Heart left ventricle (tissue), 13 donors: Measurements from ENCODE around the gene REPIN1.

Source experiments
- POLR2A ChIP-seq, 2 donors: fragments of 450-650 bp; IDR thresholded peaks; one replicate each; pipeline ENCODE4 v1.6.1; 2017; ENCODE audit warnings: antibody characterized with exemption in 2 of 2, mild to moderate bottlenecking in 2 of 2, moderate library complexity in 2 of 2
- TF ChIP-seq, protein P1 (sequence below), 12 donors: fragments of 200-600 bp; sonication (generic) in 4 of 12; IDR thresholded peaks; one replicate each; pipeline versions ENCODE4 v1.5.0 to v1.8.0; 2018 to 2022; ENCODE audit warnings: antibody characterized with exemption in 12 of 12, mild to moderate bottlenecking in 5 of 12
- donor health status: ischemic (EF 13 %, LVEDD 7.1; RV severe dilation, severe dysfunction).
- donor health status: DM: no; HTN: yes; CAD: no.
- donor health status: DM: no; HTN: no; CAD: no.
- donor health status: ischemic (EF 25% LVEDD 6.9; RV normal size, moderate dysfunction).
- donor health status: ischemic (EF 25% LVEDD 5.7; RV mildly dilated, moderate dysfunction).
- donor health status: ischemic (EF 35%, LVEDD 5.7; RV mildly dilated, moderate dysfunction).
- donor health status: nonischemic (EF 11% LVEDD 7.7; RV severe dilation, severe dysfunction).
- donor health status: DM: yes; HTN: yes; CAD: no.
- donor health status: PGD.
- donor health status: ischemic (EF 29% LVEDD 5.4; RV normal size, mild dysfunction).
- donor health status: nonischemic (EF 23%, LVEDD 6.1; RV moderate dilation, normal function).

DNA sequence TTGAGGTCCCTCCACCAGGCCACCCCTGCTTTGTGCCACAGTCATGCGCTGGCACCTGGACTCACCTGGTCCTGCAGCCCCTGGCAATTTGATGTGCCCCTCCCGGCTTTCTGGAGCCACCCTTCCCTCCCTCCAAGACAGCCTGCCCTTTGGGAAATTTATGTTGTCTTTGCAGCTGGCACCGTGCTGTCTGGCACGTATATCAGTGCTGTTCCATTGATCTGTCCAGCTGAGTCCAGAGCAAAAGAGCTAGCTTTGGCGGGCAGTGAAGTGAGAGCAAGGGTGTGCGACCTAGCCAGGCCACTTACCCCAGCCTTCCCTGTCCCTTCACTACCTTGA lies 32.9 kb upstream of the REPIN1 start:
- no peak for TF ChIP-seq POLR2A (IDR thresholded peaks at IDR 0.05)
- TF ChIP-seq, protein P1, sequence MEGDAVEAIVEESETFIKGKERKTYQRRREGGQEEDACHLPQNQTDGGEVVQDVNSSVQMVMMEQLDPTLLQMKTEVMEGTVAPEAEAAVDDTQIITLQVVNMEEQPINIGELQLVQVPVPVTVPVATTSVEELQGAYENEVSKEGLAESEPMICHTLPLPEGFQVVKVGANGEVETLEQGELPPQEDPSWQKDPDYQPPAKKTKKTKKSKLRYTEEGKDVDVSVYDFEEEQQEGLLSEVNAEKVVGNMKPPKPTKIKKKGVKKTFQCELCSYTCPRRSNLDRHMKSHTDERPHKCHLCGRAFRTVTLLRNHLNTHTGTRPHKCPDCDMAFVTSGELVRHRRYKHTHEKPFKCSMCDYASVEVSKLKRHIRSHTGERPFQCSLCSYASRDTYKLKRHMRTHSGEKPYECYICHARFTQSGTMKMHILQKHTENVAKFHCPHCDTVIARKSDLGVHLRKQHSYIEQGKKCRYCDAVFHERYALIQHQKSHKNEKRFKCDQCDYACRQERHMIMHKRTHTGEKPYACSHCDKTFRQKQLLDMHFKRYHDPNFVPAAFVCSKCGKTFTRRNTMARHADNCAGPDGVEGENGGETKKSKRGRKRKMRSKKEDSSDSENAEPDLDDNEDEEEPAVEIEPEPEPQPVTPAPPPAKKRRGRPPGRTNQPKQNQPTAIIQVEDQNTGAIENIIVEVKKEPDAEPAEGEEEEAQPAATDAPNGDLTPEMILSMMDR (IDR thresholded peaks at IDR 0.05): no peak
